NT2/D1 (cell line): ENCODE data around the gene SIN3B.

ENCODE experiments used
- SUZ12 ChIP-seq: IDR thresholded peaks from 2 replicates; pipeline ENCODE4 v1.6.1; 2011; ENCODE audit not compliant: insufficient read length, insufficient read depth; ENCODE audit errors: extremely low read depth
- YY1 ChIP-seq: IDR thresholded peaks from 2 replicates; pipeline ENCODE4 v1.6.1; 2011; ENCODE audit not compliant: insufficient read length, insufficient read depth
- ZNF274 ChIP-seq: IDR thresholded peaks from 2 replicates; pipeline ENCODE4 v1.6.1; 2011; ENCODE audit warnings: mild to moderate bottlenecking, low read depth, low read length

DNA sequence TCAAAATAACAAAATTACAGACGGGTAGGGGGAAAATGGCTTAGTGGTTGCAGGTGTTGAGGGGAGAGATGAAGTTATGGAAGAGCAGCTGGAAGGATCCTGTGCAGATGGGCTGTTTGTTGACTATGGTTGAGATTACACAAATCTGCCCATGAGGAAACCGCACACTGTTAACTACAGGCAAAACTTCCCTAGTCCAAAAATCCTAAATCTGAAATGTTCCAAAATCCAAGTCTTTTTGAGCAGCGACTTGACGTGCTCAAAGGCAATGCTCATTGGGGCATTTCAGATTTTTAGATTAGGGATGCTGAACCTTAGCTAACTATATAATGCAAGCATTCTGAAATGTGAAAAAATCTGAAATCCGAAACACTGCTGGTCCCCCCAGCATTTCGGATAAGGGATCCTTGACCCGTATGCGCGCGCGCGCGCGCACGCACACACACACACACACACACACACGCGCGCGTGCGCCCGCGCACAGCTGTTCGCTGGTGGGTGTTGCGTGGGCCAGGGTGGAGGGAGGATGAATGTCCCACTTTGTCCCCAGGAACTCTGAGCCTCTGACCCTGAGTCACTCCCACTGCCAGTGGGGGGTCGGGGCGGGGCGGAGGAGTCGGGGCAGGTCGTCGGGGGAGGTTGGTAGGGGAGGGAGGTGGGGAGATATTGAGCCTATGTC, 66.4 kb downstream of the SIN3B start:
- TF ChIP-seq SUZ12, result no peak
- no peak for TF ChIP-seq ZNF274
- TF ChIP-seq YY1, result no peak
